T-cell (primary cell): ENCODE measurements around the gene HS2ST1. TPM values are rescaled to one million over a fixed set of nuclear protein-coding genes. Genes with fewer than 3 reads are reported as not detected.

Source experiments
- ATAC-seq, 4 experiments: fragments of 200-7000 bp in 3 of 4; fragments of 150-1000 bp in 1 of 4; cut with Tn5 transposase; replicated peaks in 1 of 4; 1 replicate in 3 of 4; 2 replicates in 1 of 4; pipeline ENCODE4 v1.10.0; 2021; ENCODE audit warnings: moderate library complexity in 3 of 4, mild to moderate bottlenecking in 2 of 4, moderate number of reproducible peaks in 1 of 4
- CTCF ChIA-PET, 2 donors: fragments of 300-600 bp; sonication (Branson Sonifier 250); formaldehyde crosslinking; loops; one replicate each; lab custom pipeline; 2022; ENCODE audit warnings: antibody characterized with exemption in 2 of 2; lab: Charles Lee
- POLR2A ChIA-PET, 2 donors: fragments of 300-600 bp; sonication (Branson Sonifier 250); formaldehyde crosslinking; loops; one replicate each; lab custom pipeline; 2022; ENCODE audit warnings: antibody characterized with exemption in 2 of 2; lab: Charles Lee
- DNase-seq, 35 experiments: peaks; one replicate each; pipeline versions ENCODE4 v3.0.0 to v3.0.0-alpha.2; 2013 to 2023
- H3K27ac ChIP-seq: one replicate; pipeline ENCODE4 v1.5.1; 2013; ENCODE audit warnings: low read length
- H3K27me3 ChIP-seq, 2 experiments: replicated peaks in 1 of 2; 1 replicate in 1 of 2; 2 replicates in 1 of 2; pipeline versions ENCODE4 v1.6.1 to v1.7.0; 2013; ENCODE audit warnings: low read length in 1 of 2, mixed read lengths in 1 of 2; ENCODE audit not compliant: control insufficient read depth in 2 of 2, insufficient read depth in 2 of 2; ENCODE audit errors: extremely low read depth in 1 of 2
- H3K36me3 ChIP-seq, 2 donors: 1 replicate in 1 of 2; 2 replicates in 1 of 2; pipeline versions ENCODE4 v1.6.1 to v1.7.0; 2013; ENCODE audit warnings: low read length in 1 of 2; ENCODE audit not compliant: control insufficient read depth in 2 of 2, insufficient read depth in 1 of 2; ENCODE audit errors: extremely low read depth in 1 of 2
- H3K4me1 ChIP-seq, 2 experiments: 1 replicate in 1 of 2; 2 replicates in 1 of 2; pipeline versions ENCODE4 v1.6.1 to v1.7.0; 2013; ENCODE audit warnings: low read length in 2 of 2, mixed read lengths in 1 of 2; ENCODE audit not compliant: insufficient read depth in 2 of 2, control insufficient read depth in 1 of 2; ENCODE audit errors: extremely low read depth in 1 of 2
- H3K4me3 ChIP-seq, 2 donors: 1 replicate in 1 of 2; 2 replicates in 1 of 2; pipeline versions ENCODE4 v1.5.1 to v1.7.0; 2013; ENCODE audit warnings: mild to moderate bottlenecking in 2 of 2, low read length in 1 of 2, moderate library complexity in 1 of 2; ENCODE audit not compliant: control insufficient read depth in 1 of 2; ENCODE audit errors: extremely low read depth in 1 of 2
- H3K9me3 ChIP-seq: 2 replicates; pipeline ENCODE4 v1.7.0; 2013
- H3K27ac Mint-ChIP-seq, 2 donors: one replicate each; pipeline ENCODE4 v1.8.0; 2020 to 2021; ENCODE audit warnings: mild to moderate bottlenecking in 2 of 2, mixed read lengths in 2 of 2
- H3K27me3 Mint-ChIP-seq, 2 donors: one replicate each; pipeline ENCODE4 v1.8.0; 2021 to 2022; ENCODE audit warnings: mixed read lengths in 2 of 2
- H3K36me3 Mint-ChIP-seq: one replicate; pipeline ENCODE4 v1.8.0; 2021; ENCODE audit warnings: mixed read lengths
- H3K4me1 Mint-ChIP-seq, 3 donors: one replicate each; pipeline ENCODE4 v1.8.0; 2020 to 2022; ENCODE audit warnings: mixed read lengths in 3 of 3, mild to moderate bottlenecking in 1 of 3
- H3K4me3 Mint-ChIP-seq, 3 donors: one replicate each; pipeline ENCODE4 v1.8.0; 2020 to 2022; ENCODE audit warnings: mild to moderate bottlenecking in 3 of 3, mixed read lengths in 3 of 3, moderate library complexity in 3 of 3
- H3K9me3 Mint-ChIP-seq, 3 donors: one replicate each; pipeline ENCODE4 v1.8.0; 2020 to 2022; ENCODE audit warnings: mixed read lengths in 3 of 3
- WGBS: methylation state at CpG from one replicate; pipeline ENCODE4 v1.1.5; 2013; ENCODE audit warnings: missing lambda C conversion rate; ENCODE audit not compliant: insufficient coverage; 5-methylcytosine and 5-hydroxymethylcytosine counted together
- total RNA-seq, 35 experiments: library from RNA in 6 of 35; stranded (reverse) in 6 of 35; fragments of 120-200 nt in 1 of 35; gene quantifications; one replicate each; pipeline versions ENCODE4 v1.2.1 to v1.2.4 and lab custom pipeline; 2013 to 2026

The HS2ST1 gene
- total RNA-seq, 5 donors from 2014 or later (not counting 1 experiment from before 2014, with no cell fraction given) = 10.5 to 14.0 (median 11.0) TPM

DNA sequence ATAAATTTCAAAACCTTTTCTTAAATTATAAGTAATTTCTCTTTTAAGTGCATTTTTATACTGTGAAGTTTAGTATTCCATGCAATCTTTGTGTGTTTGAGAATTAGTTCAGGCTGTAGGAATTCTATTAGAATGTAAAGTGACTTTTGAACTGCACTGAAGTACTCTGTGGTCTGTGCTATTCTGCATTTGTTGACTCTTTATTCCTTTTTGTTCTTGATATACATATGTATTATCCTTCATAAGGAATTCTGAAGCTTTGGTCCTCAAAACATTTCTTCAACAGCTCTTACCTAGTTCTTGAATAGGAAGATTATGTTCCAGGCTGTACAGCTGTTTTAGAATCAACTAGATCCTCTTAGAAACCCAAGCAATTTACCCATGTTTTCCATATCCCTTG is 158.0 kb downstream of the HS2ST1 start:
- H3K9me3 ChIP-seq = no peaks in the 10 kb centered on the region
- POLR2A ChIA-PET = no interaction called here

DNA sequence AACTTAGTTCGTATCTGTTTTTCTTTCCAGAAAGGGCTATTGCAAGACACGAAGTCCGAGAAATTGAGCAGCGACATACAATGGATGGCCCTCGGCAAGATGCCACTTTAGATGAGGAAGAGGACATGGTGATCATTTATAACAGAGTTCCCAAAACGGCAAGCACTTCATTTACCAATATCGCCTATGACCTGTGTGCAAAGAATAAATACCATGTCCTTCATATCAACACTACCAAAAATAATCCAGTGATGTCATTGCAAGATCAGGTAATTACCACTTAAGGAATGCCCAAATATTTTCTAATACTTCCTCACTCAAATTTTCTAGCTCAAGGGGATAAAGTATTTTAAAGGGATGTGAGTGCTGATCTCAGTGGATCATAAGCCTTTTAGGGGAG is 158.5 kb downstream of the HS2ST1 start:
- no peaks in the 10 kb centered on the region for H3K36me3 ChIP-seq
- H3K27me3 ChIP-seq = no peaks in the 10 kb centered on the region
- DNase-seq (no peak), ATAC-seq (no peak)
- H3K4me3 Mint-ChIP-seq = no peak overlapping the region
- no peaks in the 10 kb centered on the region for H3K9me3 ChIP-seq
- H3K4me1 Mint-ChIP-seq = peaks cover 0 to 5% (median 4%) of the 10 kb centered on the region in 3 donors
- no peak overlapping the region for H3K4me3 ChIP-seq
- CTCF ChIA-PET = interaction anchor here (0.6 to 4.5 kb wide), 3 partner anchors 11 to 18 kb away, joined by 3 to 22 read pairs (median 10); no protein-coding TSS in a partner anchor
- H3K27ac Mint-ChIP-seq = no peak overlapping the region
- POLR2A ChIA-PET = no interaction called here
- no peaks in the 10 kb centered on the region for H3K27me3 Mint-ChIP-seq
- H3K27ac ChIP-seq = no peak overlapping the region
- 94% methylated on average over 7 of the region's 7 CpGs for WGBS
- H3K4me1 ChIP-seq = no peaks in the 10 kb centered on the region
- H3K36me3 Mint-ChIP-seq = peaks cover 25% of the 10 kb centered on the region
- H3K9me3 Mint-ChIP-seq = no peaks in the 10 kb centered on the region

More for the DNA sequence above, 158.0 kb downstream of the HS2ST1 start:
- peaks cover 23% of the 10 kb centered on the region for H3K36me3 Mint-ChIP-seq
- Histone ChIP-seq H3K27ac (no peak overlapping the region), H3K27me3 (no peaks in the 10 kb centered on the region), H3K4me3 (no peak overlapping the region), H3K36me3 (no peaks in the 10 kb centered on the region), H3K4me1 (no peaks in the 10 kb centered on the region)
- peaks cover 0 to 7% (median 6%) of the 10 kb centered on the region in 3 donors for H3K4me1 Mint-ChIP-seq
- no peaks in the 10 kb centered on the region for H3K27me3 Mint-ChIP-seq
- no peak for ATAC-seq
- H3K4me3 Mint-ChIP-seq = no peak overlapping the region
- no peak for DNase-seq
- CTCF ChIA-PET = interaction anchor here (1.0 to 4.5 kb wide), 3 partner anchors 12 to 111 kb away, joined by 5 to 22 read pairs (median 10); no protein-coding TSS in a partner anchor
- no peaks in the 10 kb centered on the region for H3K9me3 Mint-ChIP-seq
- no peak overlapping the region for H3K27ac Mint-ChIP-seq

DNA sequence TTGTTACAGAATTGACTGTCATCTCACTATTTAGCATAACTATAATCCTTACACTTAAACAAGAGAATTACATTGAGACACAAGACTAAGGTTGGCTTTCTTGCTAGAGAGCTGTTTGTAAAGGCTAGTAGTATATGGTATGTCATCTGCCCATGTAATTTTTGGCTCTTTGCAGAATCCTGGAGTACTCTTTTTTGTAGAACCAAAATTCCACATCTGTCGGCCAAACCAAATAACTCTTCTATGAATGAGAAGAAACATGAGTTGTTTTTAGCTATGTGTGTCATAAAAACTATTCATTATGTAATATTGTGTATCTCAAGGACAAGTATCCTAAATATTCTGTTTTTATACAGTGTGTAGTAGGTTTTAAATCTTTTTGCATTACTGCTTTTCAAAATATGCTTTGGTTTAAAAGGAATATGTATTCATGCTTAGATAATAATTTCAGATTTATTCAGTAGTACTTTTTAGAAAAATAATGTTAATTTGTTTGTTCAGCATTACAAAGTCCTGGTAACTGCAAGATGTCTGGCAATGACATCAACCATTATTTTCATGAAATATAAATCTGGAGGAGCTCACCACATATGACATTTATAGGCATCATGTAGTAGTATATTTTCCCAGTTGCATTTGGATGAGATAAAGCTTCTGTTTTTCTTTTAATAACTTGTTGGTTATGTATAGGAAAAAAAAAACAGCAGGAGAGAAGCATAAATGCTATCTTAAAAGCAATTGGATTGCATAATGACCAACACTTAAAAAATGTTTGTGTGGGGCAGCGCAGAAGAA is 159.8 kb downstream of the HS2ST1 start:
- no peak for ATAC-seq
- Mint-ChIP-seq H3K36me3 (peaks cover 29% of the 10 kb centered on the region), H3K27me3 (no peaks in the 10 kb centered on the region), H3K4me1 (no peaks in the 10 kb centered on the region), H3K4me3 (no peak overlapping the region), H3K27ac (no peak overlapping the region), H3K9me3 (no peaks in the 10 kb centered on the region)
- H3K4me3 ChIP-seq = no peak overlapping the region
- no peaks in the 10 kb centered on the region for H3K9me3 ChIP-seq
- no CpG with 5 or more reads among the region's 2 CpGs for WGBS
- H3K4me1 ChIP-seq = no peaks in the 10 kb centered on the region
- no peaks in the 10 kb centered on the region for H3K27me3 ChIP-seq
- ChIA-PET CTCF (interaction anchor here (0.5 to 4.5 kb wide), 8 partner anchors 10 to 1373 kb away, joined by 3 to 22 read pairs (median 4); partner anchors contain the start of gene SH3GLB1 (in 1 of the 2)), POLR2A (interaction anchor here in 1 of 2 donors (0.7 kb wide), 3 partner anchors 11 to 1912 kb away, joined by 3 to 7 read pairs (median 6); no protein-coding TSS in a partner anchor)
- no peaks in the 10 kb centered on the region for H3K36me3 ChIP-seq
- DNase-seq = no peak
- no peak overlapping the region for H3K27ac ChIP-seq

DNA sequence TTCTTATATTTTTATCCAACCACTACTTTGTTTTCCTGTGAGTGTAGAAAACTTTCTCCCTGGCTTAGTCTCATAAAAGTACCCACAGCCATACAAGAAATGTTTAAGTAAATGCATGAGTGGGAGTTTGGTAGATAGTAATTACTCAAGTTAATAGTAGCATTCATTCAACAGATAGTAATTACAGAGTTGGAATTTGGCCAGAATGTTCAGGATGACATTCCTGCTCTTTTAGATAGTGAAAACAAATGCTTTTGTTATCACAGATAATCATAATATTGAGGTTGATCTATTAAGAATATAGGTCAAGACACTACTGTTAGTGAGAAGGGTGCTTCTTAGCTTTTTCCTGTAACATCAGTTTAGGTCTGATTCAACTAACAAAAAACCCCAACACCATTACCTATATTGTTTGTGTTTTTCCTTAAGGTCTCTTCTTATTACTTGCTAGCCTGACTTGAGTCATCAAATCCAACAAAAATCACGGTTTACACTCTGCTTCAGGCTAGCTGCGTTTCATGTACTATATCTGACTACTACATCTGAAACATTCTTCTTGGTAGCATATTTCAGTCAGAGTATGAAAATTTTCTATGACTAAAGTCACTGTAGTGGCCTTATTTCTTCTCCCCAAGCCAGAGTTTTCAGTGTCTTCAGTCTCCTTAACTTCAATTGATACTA is 163.7 kb downstream of the HS2ST1 start:
- CTCF ChIA-PET = no interaction called here
- peaks cover 2 to 5% (median 5%) of the 10 kb centered on the region in 3 donors for H3K4me1 Mint-ChIP-seq
- no peak for ATAC-seq

DNA sequence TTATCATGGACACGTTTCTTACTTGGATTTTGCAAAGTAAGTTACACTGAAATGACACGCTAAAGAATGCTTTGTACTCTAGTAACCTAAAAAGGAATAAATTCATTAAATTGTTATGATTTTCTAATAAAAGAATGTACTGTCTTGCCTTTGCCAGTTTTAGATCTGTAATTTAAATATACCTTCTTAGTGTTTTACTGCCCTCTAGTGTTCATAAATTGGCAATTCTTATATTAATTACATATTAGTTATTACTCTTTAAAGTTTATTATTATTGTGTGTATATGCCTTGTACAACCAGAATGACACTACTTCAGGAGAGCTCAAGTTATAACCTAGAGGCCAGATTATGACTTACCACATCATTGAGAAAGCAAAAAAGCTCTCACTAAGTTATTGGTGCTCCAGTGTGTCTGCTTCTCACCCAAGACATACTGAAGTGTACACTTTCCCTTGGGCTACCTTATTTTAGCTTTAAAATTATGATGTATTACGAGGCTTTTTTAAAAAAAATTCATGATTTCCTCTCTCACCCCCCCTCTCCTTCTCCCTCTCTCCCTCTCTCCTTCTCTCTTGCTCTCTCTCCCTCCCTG is 169.9 kb downstream of the HS2ST1 start:
- ATAC-seq (peak in 1 of 4 experiments; percentile 36), DNase-seq (peak in 1 of 35 experiments; percentile 59)
- Mint-ChIP-seq H3K4me3 (no peak overlapping the region), H3K4me1 (peaks cover 2 to 7% (median 5%) of the 10 kb centered on the region in 3 donors), H3K27ac (no peak overlapping the region), H3K36me3 (peaks cover 13% of the 10 kb centered on the region), H3K9me3 (no peaks in the 10 kb centered on the region), H3K27me3 (no peaks in the 10 kb centered on the region)
- H3K4me3 ChIP-seq = no peak overlapping the region
- no peaks in the 10 kb centered on the region for H3K4me1 ChIP-seq
- ChIA-PET POLR2A (interaction anchor here in 1 of 2 donors (0.7 to 1.0 kb wide), 2 partner anchors 170 to 380 kb away, joined by 3 read pairs; partner anchors contain the start of genes HS2ST1 and SH3GLB1), CTCF (interaction anchor here (0.6 to 4.7 kb wide), 22 partner anchors 10 to 1904 kb away, joined by 3 to 42 read pairs (median 6); partner anchors contain the start of genes SH3GLB1 (in 2 of the 2), HS2ST1 (in 1 of the 2) and SELENOF (in 1 of the 2))
- no peaks in the 10 kb centered on the region for H3K27me3 ChIP-seq
- H3K27ac ChIP-seq = no peak overlapping the region
- no peaks in the 10 kb centered on the region for H3K9me3 ChIP-seq
- WGBS = no CpG with 5 or more reads among the region's 3 CpGs
- H3K36me3 ChIP-seq = peaks cover 0 to 5% of the 10 kb centered on the region in 2 donors

More for the DNA sequence above, 163.7 kb downstream of the HS2ST1 start:
- no peak for DNase-seq
- POLR2A ChIA-PET = no interaction called here
- H3K27me3 Mint-ChIP-seq = no peaks in the 10 kb centered on the region
- Histone ChIP-seq H3K36me3 (peaks cover 0 to 3% of the 10 kb centered on the region in 2 donors), H3K9me3 (no peaks in the 10 kb centered on the region), H3K27ac (no peak overlapping the region), H3K4me3 (no peak overlapping the region), H3K27me3 (no peaks in the 10 kb centered on the region), H3K4me1 (no peaks in the 10 kb centered on the region)
- H3K9me3 Mint-ChIP-seq = no peaks in the 10 kb centered on the region
- H3K27ac Mint-ChIP-seq = no peak overlapping the region
- WGBS = no CpG with 5 or more reads among the region's 2 CpGs
- peaks cover 24% of the 10 kb centered on the region for H3K36me3 Mint-ChIP-seq
- H3K4me3 Mint-ChIP-seq = no peak overlapping the region

DNA sequence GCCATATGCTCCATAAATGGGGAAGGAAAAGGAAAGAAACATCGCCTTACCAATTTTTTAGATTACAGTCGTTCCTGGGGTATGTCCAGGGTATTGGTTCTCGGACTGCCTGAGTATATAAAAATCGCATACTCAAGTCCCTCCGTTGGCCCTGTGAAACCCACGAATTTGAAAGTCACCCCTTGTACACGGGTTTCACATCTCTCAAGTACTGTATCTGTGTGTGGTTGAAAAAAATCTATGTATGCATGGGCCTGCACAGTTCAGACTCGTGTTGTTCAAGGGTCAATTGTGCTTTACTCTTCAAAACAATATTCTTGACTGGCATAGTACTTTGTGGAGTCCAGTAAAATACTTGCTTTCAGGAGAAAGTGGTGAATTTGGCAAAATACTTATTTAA is 171.7 kb downstream of the HS2ST1 start:
- CTCF ChIA-PET = interaction anchor here (0.8 to 4.7 kb wide), 8 partner anchors 10 to 262 kb away, joined by 3 to 42 read pairs (median 4); no protein-coding TSS in a partner anchor
- H3K27ac Mint-ChIP-seq = no peak overlapping the region

More for the DNA sequence above, 171.7 kb downstream of the HS2ST1 start:
- POLR2A ChIA-PET = no interaction called here
- no peak for DNase-seq
- Mint-ChIP-seq H3K36me3 (peaks cover 13% of the 10 kb centered on the region), H3K9me3 (no peaks in the 10 kb centered on the region), H3K27me3 (no peaks in the 10 kb centered on the region), H3K4me3 (no peak overlapping the region), H3K4me1 (peaks cover 2 to 7% (median 5%) of the 10 kb centered on the region in 3 donors)
- 90% methylated on average over 2 of the region's 8 CpGs for WGBS
- Histone ChIP-seq H3K4me1 (no peaks in the 10 kb centered on the region), H3K36me3 (peaks cover 0 to 2% of the 10 kb centered on the region in 2 donors), H3K27me3 (no peaks in the 10 kb centered on the region), H3K27ac (no peak overlapping the region), H3K4me3 (no peak overlapping the region), H3K9me3 (no peaks in the 10 kb centered on the region)
- no peak for ATAC-seq
